ENCODE measurements around the gene CROCC2.

Gene CROCC2

GRCh38 chr2:241017228-241017940 lies 111.2 kb downstream of the CROCC2 start:
- no peak for DNase-seq (ENCODE audit: low spot score)

- no peak for DNase-seq (ENCODE audit: low spot score)
Observed at GRCh38 chr2:241018051-241018891, 112.1 kb downstream of the CROCC2 start.

GRCh38 chr2:241019441-241020139 lies 113.5 kb downstream of the CROCC2 start:
- no peak for DNase-seq (ENCODE audit: low spot score)

- DNase-seq (ENCODE audit: low spot score): no peak
Observed at GRCh38 chr2:241020201-241020600, 114.1 kb downstream of the CROCC2 start.

- no peak for DNase-seq (ENCODE audit: low spot score)
Observed at GRCh38 chr2:241020629-241021190, 114.6 kb downstream of the CROCC2 start.

DNA sequence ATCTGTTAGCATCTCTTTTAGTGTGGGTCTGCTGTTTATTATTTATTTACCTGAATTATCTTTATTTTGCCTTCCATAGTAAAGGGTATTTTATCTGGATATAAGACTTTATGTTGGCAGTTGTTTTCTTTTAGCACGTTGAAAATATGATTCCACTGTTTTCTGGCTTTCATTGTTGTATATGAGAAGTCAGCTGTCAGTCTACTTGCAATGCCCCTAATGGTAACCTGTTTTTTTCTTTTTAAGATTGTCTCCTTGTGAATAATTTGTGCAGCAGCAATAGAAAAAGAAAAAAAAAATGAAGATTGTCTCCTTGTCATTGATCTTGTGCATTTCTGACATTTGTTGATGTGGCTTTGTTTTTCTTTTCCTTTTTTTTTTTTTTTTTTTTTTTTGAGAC lies 119.5 kb downstream of the CROCC2 start:
- DNase-seq (ENCODE audit: low spot score): no peak

GRCh38 chr2:241029599-241030332 lies 123.6 kb downstream of the CROCC2 start:
- DNase-seq (ENCODE audit: low spot score): no peak

- DNase-seq (ENCODE audit: low spot score): no peak
Observed at GRCh38 chr2:241030333-241030680, 124.2 kb downstream of the CROCC2 start.

DNA sequence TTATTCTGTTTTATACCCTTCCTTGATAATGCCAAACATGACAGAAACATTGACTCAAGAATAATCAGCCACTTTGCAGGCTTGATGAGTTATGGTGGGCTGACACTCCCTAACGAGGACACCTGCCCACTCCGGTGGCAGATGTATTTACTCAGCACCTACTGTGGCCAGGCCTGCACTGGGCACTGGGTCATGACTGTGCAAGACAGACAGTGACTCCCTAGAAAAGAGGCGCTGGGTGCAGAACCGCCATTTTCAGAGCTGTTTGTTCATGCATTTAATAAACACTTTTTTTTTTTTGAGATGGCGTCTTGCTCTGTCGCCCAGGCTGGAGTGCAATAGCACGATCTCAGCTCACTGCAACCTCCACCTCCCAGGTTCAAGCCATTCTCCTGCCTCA lies 124.7 kb downstream of the CROCC2 start:
- DNase-seq (ENCODE audit: low spot score): no peak

GRCh38 chr2:241031436-241032165 lies 125.5 kb downstream of the CROCC2 start:
- no peak for DNase-seq (ENCODE audit: low spot score)

- no peak for DNase-seq (ENCODE audit: low spot score)
Observed at GRCh38 chr2:241033336-241033987, 127.3 kb downstream of the CROCC2 start.

- no peak for DNase-seq (ENCODE audit: low spot score)
Observed at GRCh38 chr2:241033994-241034393, 127.9 kb downstream of the CROCC2 start.

DNA sequence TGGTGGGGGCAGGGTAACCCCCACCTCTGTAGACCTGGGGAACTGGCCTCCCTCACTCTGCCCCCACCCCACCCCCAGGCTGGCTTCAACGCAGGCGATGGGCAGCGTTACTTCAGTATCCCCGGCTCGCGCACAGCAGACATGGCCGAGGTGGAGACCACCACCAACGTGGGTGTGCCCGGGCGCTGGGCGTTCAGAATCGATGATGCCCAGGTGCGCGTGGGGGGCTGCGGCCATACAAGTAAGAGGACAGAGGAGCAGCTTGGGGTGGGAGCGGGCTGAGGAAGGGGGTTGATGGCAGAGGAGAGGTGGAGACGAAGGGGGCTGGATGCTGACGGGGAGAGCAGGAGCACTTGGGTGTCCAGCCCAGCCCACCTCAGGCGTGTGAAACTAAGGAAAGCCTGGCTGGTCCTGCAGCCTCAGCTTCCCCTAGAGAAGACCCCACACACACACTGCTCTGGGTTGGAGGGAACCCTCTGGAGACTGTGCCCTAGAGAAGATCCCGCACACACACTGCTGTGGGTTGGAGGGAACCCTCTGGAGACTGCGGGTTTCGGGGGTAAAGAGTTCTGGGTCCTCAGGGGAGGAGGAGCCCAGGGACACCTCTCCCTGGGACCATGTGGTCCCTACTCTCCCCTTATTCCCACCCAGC lies 128.5 kb downstream of the CROCC2 start:
- no peak for DNase-seq (ENCODE audit: low spot score)

- peak; percentile 81 for DNase-seq (ENCODE audit: low spot score)
Observed at GRCh38 chr2:241035142-241035817, 129.1 kb downstream of the CROCC2 start.

DNA sequence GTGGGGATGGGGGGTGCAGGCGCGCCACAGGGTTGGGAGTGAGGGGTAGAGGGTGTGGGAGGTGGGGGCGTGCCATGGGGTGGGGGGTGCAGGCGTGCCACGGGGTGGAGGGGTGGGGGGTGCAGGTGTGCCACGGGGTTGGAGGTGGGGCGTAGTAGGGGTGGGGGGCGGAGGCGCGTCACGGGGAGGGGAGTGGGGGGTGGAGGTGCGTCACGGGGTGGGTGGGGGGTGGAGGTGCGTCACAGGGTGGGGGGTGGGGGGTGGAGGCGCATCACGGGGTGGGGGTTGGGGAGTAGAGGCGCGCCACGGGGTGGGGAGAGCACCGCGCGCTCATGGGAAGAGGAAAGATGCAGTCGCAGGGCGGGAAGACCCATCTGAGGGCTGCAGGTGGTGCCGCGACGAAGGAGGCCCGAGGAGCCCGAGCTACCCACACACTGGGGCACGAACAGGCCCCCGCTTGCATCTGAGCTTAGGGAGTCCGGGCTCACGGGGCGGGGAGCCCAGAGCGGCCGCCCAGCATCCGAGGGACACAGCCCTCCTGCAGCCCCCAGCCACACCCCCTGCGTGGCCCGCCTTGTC lies 129.8 kb downstream of the CROCC2 start:
- DNase-seq (ENCODE audit: low spot score): peak; percentile 75

DNA sequence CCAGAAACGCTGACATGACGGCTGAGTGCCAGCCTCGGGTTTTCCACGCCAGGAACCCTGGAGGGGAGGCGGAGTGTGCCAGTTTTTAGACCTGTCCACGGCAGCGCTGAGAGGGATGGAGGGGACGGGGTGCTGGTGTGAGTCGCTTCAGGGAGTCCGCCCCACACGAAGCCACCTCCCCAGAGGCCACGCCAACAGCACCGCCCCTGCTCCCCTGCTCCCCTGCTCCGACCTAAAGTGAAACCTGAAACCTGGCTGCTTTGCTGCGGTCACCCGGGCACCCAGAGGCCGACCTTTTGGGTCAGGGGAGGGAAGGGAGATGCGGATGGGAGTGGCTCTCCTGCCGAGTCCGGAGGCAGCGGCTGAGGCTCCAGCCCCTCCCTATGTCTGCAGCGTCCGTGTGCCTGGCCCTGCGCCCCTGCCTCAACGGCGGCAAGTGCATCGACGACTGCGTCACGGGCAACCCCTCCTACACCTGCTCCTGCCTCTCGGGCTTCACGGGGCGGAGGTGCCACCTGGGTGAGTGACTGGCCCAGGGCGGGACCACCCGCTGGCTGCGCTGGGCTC lies 130.3 kb downstream of the CROCC2 start:
- peak; percentile 73 for DNase-seq (ENCODE audit: low spot score)

- DNase-seq (ENCODE audit: low spot score): peak; percentile 77
Observed at GRCh38 chr2:241036964-241037421, 130.9 kb downstream of the CROCC2 start.

DNA sequence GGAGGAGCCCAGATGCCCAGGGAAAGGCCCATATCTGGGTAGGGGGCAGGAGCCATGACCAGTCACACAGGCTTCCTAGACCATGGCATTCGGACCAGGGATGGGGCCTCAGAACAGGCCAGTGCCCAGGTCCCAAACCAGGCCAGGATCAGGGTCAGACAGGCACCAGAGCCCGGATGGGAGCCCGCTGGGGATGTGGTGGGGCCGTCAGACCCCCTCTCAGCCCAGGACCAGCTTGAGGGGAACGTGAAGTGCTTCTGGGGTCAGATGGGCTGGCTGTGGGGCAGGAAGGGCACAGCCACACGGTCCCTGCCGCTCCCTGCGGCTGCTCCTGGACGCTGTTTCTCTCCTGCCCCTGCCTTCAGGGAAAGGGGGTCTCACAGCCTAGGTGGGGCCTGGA lies 131.4 kb downstream of the CROCC2 start:
- DNase-seq (ENCODE audit: low spot score): no peak

All from NAMALWA (cell line).